H1 (cell line): Measurements from ENCODE around the gene MRFAP1L1. TPM values are rescaled to one million over a fixed set of nuclear protein-coding genes. Genes with fewer than 3 reads are reported as not detected.

Experiments used
- CTCF ChIA-PET: fragments of 300-600 bp; sonication (Branson Sonifier 250); formaldehyde crosslinking; loops from one replicate; lab custom pipeline; 2021; ENCODE audit not compliant: partially characterized antibody; lab: Charles Lee
- POLR2A ChIA-PET: fragments of 300-600 bp; sonication (Branson Sonifier 250); formaldehyde crosslinking; loops from one replicate; lab custom pipeline; 2021; ENCODE audit warnings: inconsistent platforms; ENCODE audit not compliant: partially characterized antibody; lab: Charles Lee
- DNase-seq, 2 experiments: peaks; one replicate each; pipeline versions ENCODE4 v3.0.0 to v3.0.0-alpha.2; 2010 to 2022; ENCODE audit warnings: low spot score in 2 of 2, low read depth in 1 of 2, mixed read lengths in 1 of 2
- FAIRE-seq: peaks from 2 replicates; lab custom pipeline; 2011; peaks lifted over from hg19 to GRCh38; lab: Jason Lieb, UNC
- H2AFZ ChIP-seq: 2 replicates; pipeline ENCODE4 v1.8.1; 2012; ENCODE audit warnings: low read length, inconsistent platforms
- H2AK5ac ChIP-seq: 2 replicates; pipeline ENCODE4 v1.6.1; 2013; ENCODE audit warnings: low read depth, low read length
- H2BK120ac ChIP-seq: replicated peaks from 2 replicates; pipeline ENCODE3; 2013; ENCODE audit warnings: low read depth, low read length, inconsistent platforms
- H2BK12ac ChIP-seq: 2 replicates; pipeline ENCODE4 v1.6.1; 2013; ENCODE audit warnings: low read depth, low read length
- H2BK15ac ChIP-seq: 2 replicates; pipeline ENCODE4 v1.6.1; 2013; ENCODE audit warnings: low read length
- H2BK20ac ChIP-seq: 2 replicates; pipeline ENCODE4 v1.6.1; 2013; ENCODE audit warnings: low read length
- H2BK5ac ChIP-seq: 2 replicates; pipeline ENCODE4 v1.6.1; 2013; ENCODE audit warnings: low read depth, low read length
- H3K14ac ChIP-seq: 2 replicates; pipeline ENCODE4 v1.6.1; 2013; ENCODE audit warnings: inconsistent platforms; ENCODE audit not compliant: insufficient read length
- H3K18ac ChIP-seq: 2 replicates; pipeline ENCODE4 v1.6.1; 2013; ENCODE audit warnings: low read length; ENCODE audit errors: extremely low read depth
- H3K23ac ChIP-seq: 2 replicates; pipeline ENCODE4 v1.6.1; 2013; ENCODE audit warnings: inconsistent platforms; ENCODE audit not compliant: insufficient read length
- H3K23me2 ChIP-seq: 2 replicates; pipeline ENCODE4 v1.6.1; 2013; ENCODE audit warnings: low read depth, low read length
- H3K27ac ChIP-seq: 2 replicates; pipeline ENCODE4 v1.6.1; 2011; ENCODE audit warnings: low read depth, low read length, inconsistent platforms
- H3K27me3 ChIP-seq, 4 experiments: replicated peaks in 1 of 4; 1 replicate in 1 of 4; 2 replicates in 3 of 4; pipeline versions ENCODE4 v1.6.1 to v1.8.1; 2011 to 2013; ENCODE audit warnings: low read length in 3 of 4, mild to moderate bottlenecking in 3 of 4, inconsistent platforms in 2 of 4, mixed read lengths in 2 of 4, moderate library complexity in 1 of 4; ENCODE audit not compliant: control insufficient read depth in 3 of 4, insufficient read depth in 3 of 4; ENCODE audit errors: extremely low read depth in 1 of 4
- H3K36me3 ChIP-seq, 4 experiments: 2 replicates each; pipeline versions ENCODE4 v1.6.1 to v1.8.1; 2011 to 2013; ENCODE audit warnings: mild to moderate bottlenecking in 4 of 4, low read length in 3 of 4, moderate library complexity in 2 of 4, control low read depth in 1 of 4, inconsistent platforms in 1 of 4; ENCODE audit not compliant: insufficient read depth in 4 of 4, control insufficient read depth in 2 of 4
- H3K4ac ChIP-seq: replicated peaks from 2 replicates; pipeline ENCODE3; 2013; ENCODE audit warnings: low read length, low read depth, mixed read lengths, inconsistent platforms; ENCODE audit not compliant: insufficient read length
- H3K4me1 ChIP-seq, 4 experiments: replicated peaks in 1 of 4; 1 replicate in 1 of 4; 2 replicates in 3 of 4; pipeline versions ENCODE4 v1.6.1 to v1.8.1; 2011 to 2013; ENCODE audit warnings: low read length in 3 of 4, inconsistent platforms in 2 of 4, mixed read lengths in 1 of 4; ENCODE audit not compliant: insufficient read depth in 4 of 4, control insufficient read depth in 3 of 4
- H3K4me2 ChIP-seq, 2 experiments: 2 replicates each; pipeline versions ENCODE4 v1.6.1 to v1.8.1; 2011 to 2013; ENCODE audit warnings: low read depth in 2 of 2, low read length in 2 of 2, control low read depth in 1 of 2, inconsistent platforms in 1 of 2, mild to moderate bottlenecking in 1 of 2; ENCODE audit not compliant: insufficient read depth in 1 of 2
- H3K4me3 ChIP-seq, 4 experiments: fragments of 200-600, 300-600 bp in 1 of 4; sonication (generic), shearing (Covaris generic), sonication (Bioruptor Twin) in 1 of 4; 2 replicates each; pipeline versions ENCODE4 v1.5.1 to v1.8.1; 2011 to 2016; ENCODE audit warnings: low read length in 4 of 4, low read depth in 3 of 4, control low read depth in 2 of 4, inconsistent platforms in 2 of 4, mild to moderate bottlenecking in 2 of 4, mixed read lengths in 1 of 4, moderate library complexity in 1 of 4; ENCODE audit not compliant: insufficient read depth in 2 of 4; ENCODE audit errors: extremely low read depth in 1 of 4
- H3K56ac ChIP-seq: replicated peaks from 2 replicates; pipeline ENCODE3; 2013; ENCODE audit warnings: low read depth, mild to moderate bottlenecking, mixed read lengths, low read length, inconsistent platforms; ENCODE audit not compliant: insufficient read length
- H3K79me1 ChIP-seq: 2 replicates; pipeline ENCODE4 v1.6.1; 2013; ENCODE audit warnings: low read depth, low read length, control low read depth
- H3K79me2 ChIP-seq, 2 experiments: 2 replicates each; pipeline versions ENCODE4 v1.6.1 to v1.8.1; 2012 to 2013; ENCODE audit warnings: low read length in 2 of 2, mild to moderate bottlenecking in 2 of 2, inconsistent platforms in 1 of 2; ENCODE audit not compliant: insufficient read depth in 2 of 2, control insufficient read depth in 1 of 2
- H3K9ac ChIP-seq, 4 experiments: replicated peaks in 1 of 4; 1 replicate in 1 of 4; 2 replicates in 3 of 4; pipeline versions ENCODE4 v1.6.1 to v1.8.1; 2011 to 2013; ENCODE audit warnings: low read depth in 3 of 4, low read length in 3 of 4, control low read depth in 2 of 4, mild to moderate bottlenecking in 2 of 4, moderate library complexity in 2 of 4, inconsistent platforms in 1 of 4; ENCODE audit errors: extremely low read depth in 1 of 4
- H3K9me3 ChIP-seq, 2 experiments: 2 replicates each; pipeline versions ENCODE4 v1.6.1 to v1.8.1; 2012 to 2013; ENCODE audit warnings: mild to moderate bottlenecking in 2 of 2, moderate library complexity in 2 of 2, control low read depth in 1 of 2, inconsistent platforms in 1 of 2, low read depth in 1 of 2, low read length in 1 of 2, mixed read lengths in 1 of 2; ENCODE audit not compliant: insufficient read depth in 2 of 2
- H4K20me1 ChIP-seq, 2 experiments: replicated peaks in 1 of 2; 2 replicates each; pipeline versions ENCODE3 to v1.8.1; 2011 to 2013; ENCODE audit warnings: inconsistent platforms in 2 of 2, low read length in 2 of 2, mild to moderate bottlenecking in 1 of 2; ENCODE audit not compliant: insufficient read depth in 2 of 2, control insufficient read depth in 1 of 2
- H4K5ac ChIP-seq: 2 replicates; pipeline ENCODE4 v1.6.1; 2013; ENCODE audit warnings: low read length, low read depth, mixed read lengths, inconsistent platforms; ENCODE audit not compliant: insufficient read length
- H4K8ac ChIP-seq: 2 replicates; pipeline ENCODE4 v1.8.0; 2013; ENCODE audit warnings: mild to moderate bottlenecking, moderate library complexity, low read length, inconsistent platforms; ENCODE audit not compliant: insufficient read depth; ENCODE audit errors: extremely low read depth
- H4K91ac ChIP-seq: replicated peaks from 2 replicates; pipeline ENCODE3; 2013; ENCODE audit warnings: low read length, mixed read lengths, inconsistent platforms; ENCODE audit not compliant: insufficient read length
- JUN ChIP-seq: IDR thresholded peaks from 2 replicates; pipeline ENCODE4 v1.6.1; 2011; ENCODE audit warnings: low read depth, mild to moderate bottlenecking, improper control_type of control experiment, low read length
- WGBS, 2 experiments: shearing (Covaris generic) in 1 of 2; methylation state at CpG; one replicate each; pipeline versions ENCODE4 v1.1.6 to v1.1.7; 2013 to 2015; ENCODE audit warnings: low lambda C conversion rate in 2 of 2, mixed read lengths in 2 of 2, inconsistent platforms in 1 of 2, low coverage in 1 of 2, missing lambda C conversion rate in 1 of 2; ENCODE audit not compliant: insufficient replicate concordance in 2 of 2, insufficient coverage in 1 of 2, insufficient read length in 1 of 2; ENCODE audit errors: extremely low coverage in 1 of 2, missing lambda C conversion rate in 1 of 2; 5-methylcytosine and 5-hydroxymethylcytosine counted together
- polyA plus RNA-seq, 7 experiments: library from polyadenylated mRNA; depleted of rRNA in 3 of 7; stranded (reverse) in 5 of 7; unstranded in 2 of 7; fragments of >200 nt in 5 of 7; fragments of 200-250 nt in 2 of 7; gene quantifications; 1 replicate in 5 of 7; 2 replicates in 1 of 7; 4 replicates in 1 of 7; pipeline versions ENCODE4 v1.2.1 to v1.2.3, GENCODE V29; 2011 to 2013; ENCODE audit warnings: missing spikeins in 2 of 7, mixed read lengths in 2 of 7
- total RNA-seq: library from RNA; stranded (reverse); fragmentation: NEBNext Ultra II Directional; extraction: Animal tissue kit (Norgen Biotek cat#: 25700); gene quantifications from 2 replicates; pipeline ENCODE4 v1.2.1, GENCODE V29; 2021

MRFAP1L1 gene
- total and polyA plus RNA-seq, 2 of the 8 experiments (the other 6 are each of a cell fraction or from before 2014, with no cell fraction given), result 26.8 to 54.3 TPM

GRCh38 chr4:6731318-6731675 is 21.6 kb upstream of the MRFAP1L1 start:
- Histone ChIP-seq H3K18ac (no peak overlapping the region), H2AFZ (0 out of 2 replicates have a peak overlapping the region, but pooled peaks have one; percentile 14), H3K23me2 (no peaks in the 10 kb centered on the region), H3K4me1 (peaks cover 0 to 13% (median 6%) of the 10 kb centered on the region in 4 experiments; a peak in 4 of 7 replicates), H3K79me1 (no peaks in the 10 kb centered on the region), H3K9me3 (no peaks in the 10 kb centered on the region), H3K14ac (no peak overlapping the region), H2BK5ac (no peak overlapping the region), H3K36me3 (no peaks in the 10 kb centered on the region), H2BK20ac (no peak overlapping the region), H3K79me2 (no peaks in the 10 kb centered on the region), H3K56ac (no peak overlapping the region), H2BK12ac (no peak overlapping the region), H3K23ac (no peak overlapping the region), H3K4ac (no peak overlapping the region), H2BK120ac (no peak overlapping the region), H4K91ac (no peak overlapping the region), H4K5ac (no peak overlapping the region), H4K20me1 (no peaks in the 10 kb centered on the region), H3K9ac (no peak overlapping the region), H3K27ac (no peak overlapping the region), H3K27me3 (no peaks in the 10 kb centered on the region), H2BK15ac (no peak overlapping the region), H3K4me3 (no peak overlapping the region), H2AK5ac (no peak overlapping the region), H3K4me2 (no peak overlapping the region), H4K8ac (no peak overlapping the region)
- CTCF ChIA-PET, result interaction anchor here (0.9 to 3.9 kb wide), 4 partner anchors 11 to 555 kb away, joined by 3 to 20 read pairs (median 8); no protein-coding TSS in a partner anchor
- POLR2A ChIA-PET, result no interaction called here
- 86% methylated on average over 8 of the region's 8 CpGs; no CpG with 5 or more reads in 1 of the 2 experiments for WGBS, 2 experiments
- no peak for DNase-seq
- no peak for FAIRE-seq
- no peak for TF ChIP-seq JUN
